Sigmoid colon (tissue), 7 donors: ENCODE results near the gene SMG7. TPM values are rescaled to one million over a fixed set of nuclear protein-coding genes. Genes with fewer than 3 reads are reported as not detected.
A peak's percentile ranks its signal among the peaks of the same experiment; 100 is the strongest.

ENCODE experiments used
- DNase-seq: peaks from one replicate; pipeline ENCODE4 v3.0.0-alpha.2; 2019
- H3K27ac ChIP-seq, 4 donors: fragments of 200-600 bp; sonication (generic); one replicate each; pipeline ENCODE4 v1.5.1; 2016 to 2019; ENCODE audit warnings: mild to moderate bottlenecking in 1 of 4
- H3K27me3 ChIP-seq, 3 donors: fragments of 200-600 bp; sonication (generic); one replicate each; pipeline ENCODE4 v1.5.1; 2019; ENCODE audit warnings: mild to moderate bottlenecking in 1 of 3
- H3K36me3 ChIP-seq, 4 donors: fragments of 200-600 bp; sonication (generic); one replicate each; pipeline ENCODE4 v1.5.1; 2016 to 2019
- H3K4me1 ChIP-seq, 4 donors: fragments of 200-600 bp; sonication (generic); one replicate each; pipeline ENCODE4 v1.5.1; 2017 to 2019
- H3K4me3 ChIP-seq, 4 donors: fragments of 200-600 bp; sonication (generic); one replicate each; pipeline ENCODE4 v1.5.1; 2017 to 2019; ENCODE audit warnings: mild to moderate bottlenecking in 2 of 4, moderate library complexity in 1 of 4
- H3K9me3 ChIP-seq, 4 donors: fragments of 200-600 bp in 3 of 4; sonication (generic) in 3 of 4; one replicate each; pipeline versions ENCODE4 v1.5.1 to v1.6.1; 2013 to 2019
- CTCF ChIP-seq, 4 experiments: fragments of 450-650 bp in 3 of 4; fragments of 200-600 bp in 1 of 4; IDR thresholded peaks; one replicate each; pipeline ENCODE4 v1.5.1; 2016 to 2019; ENCODE audit warnings: antibody characterized with exemption in 4 of 4, mild to moderate bottlenecking in 3 of 4, moderate library complexity in 2 of 4
- EP300 ChIP-seq, 4 donors: sonication (generic); formaldehyde crosslinking; IDR thresholded peaks; one replicate each; pipeline ENCODE4 v1.6.1; 2017; ENCODE audit warnings: antibody characterized with exemption in 4 of 4
- POLR2A ChIP-seq, 2 donors: fragments of 450-650 bp; IDR thresholded peaks; one replicate each; pipeline ENCODE4 v1.6.1; 2016; ENCODE audit warnings: antibody characterized with exemption in 2 of 2, mild to moderate bottlenecking in 2 of 2, moderate library complexity in 2 of 2
- POLR2AphosphoS5 ChIP-seq, 4 donors: sonication (generic); formaldehyde crosslinking; IDR thresholded peaks; one replicate each; pipeline ENCODE4 v1.6.1; 2017; ENCODE audit warnings: antibody characterized with exemption in 4 of 4
- WGBS, 2 donors: extraction: QIAGEN DNeasy Blood & Tissue Kit; methylation state at CpG; one replicate each; pipeline ENCODE4 v1.1.7; 2013; 5-methylcytosine and 5-hydroxymethylcytosine counted together
- intact Hi-C: fragments of 100-400 bp; cut with DNase I; formaldehyde crosslinking; loops from one replicate; pipeline ENCODE4 v1.15.1; 2023
- polyA plus RNA-seq, 3 donors: library from polyadenylated mRNA; stranded (reverse); fragments of 200-250 nt; gene quantifications; one replicate each; pipeline ENCODE4 v1.2.3, GENCODE V29; 2013
- total RNA-seq, 4 donors: library from RNA; depleted of rRNA; stranded (reverse); fragments of >200 nt; gene quantifications; one replicate each; pipeline ENCODE4 v1.1.0, GENCODE V29; 2016
- donor health status: healthy with polysubstance abuse.
- donor health status: Bipolar disorder and iron deficiency.
- donor health status: healthy.

The SMG7 gene
- total and polyA plus RNA-seq, 7 donors = 16.8 to 46.5 (median 31.9) TPM

GRCh38 chr1:183522104-183522503, 49.8 kb downstream of the SMG7 start:
- Histone ChIP-seq H3K9me3 (no peaks in the 10 kb centered on the region), H3K27ac (no peak overlapping the region), H3K4me1 (no peaks in the 10 kb centered on the region), H3K27me3 (no peaks in the 10 kb centered on the region), H3K4me3 (no peak overlapping the region), H3K36me3 (peaks cover 0 to 48% (median 11%) of the 10 kb centered on the region in 4 donors)
- intact Hi-C loops = no loop called here
- 27 to 72% methylated on average over 1 of the region's 1 CpG for WGBS, 2 donors
- DNase-seq = no peak
- TF ChIP-seq POLR2AphosphoS5 (IDR thresholded peaks at IDR 0.05) (no peak), CTCF (IDR thresholded peaks at IDR 0.05) (no peak), EP300 (IDR thresholded peaks at IDR 0.05) (no peak), POLR2A (IDR thresholded peaks at IDR 0.05) (no peak)

GRCh38 chr1:183528577-183528976, 56.3 kb downstream of the SMG7 start:
- Histone ChIP-seq H3K27me3 (no peaks in the 10 kb centered on the region), H3K36me3 (peaks cover 0 to 56% (median 17%) of the 10 kb centered on the region in 4 donors), H3K4me3 (no peak overlapping the region), H3K27ac (no peak overlapping the region), H3K9me3 (no peaks in the 10 kb centered on the region), H3K4me1 (no peaks in the 10 kb centered on the region)
- TF ChIP-seq POLR2A (IDR thresholded peaks at IDR 0.05) (no peak), CTCF (IDR thresholded peaks at IDR 0.05) (no peak), EP300 (IDR thresholded peaks at IDR 0.05) (no peak), POLR2AphosphoS5 (IDR thresholded peaks at IDR 0.05) (no peak)
- DNase-seq = no peak
- WGBS, 2 donors = 93 to 95% methylated on average over 3 of the region's 3 CpGs
- intact Hi-C loops = no loop called here

DNA sequence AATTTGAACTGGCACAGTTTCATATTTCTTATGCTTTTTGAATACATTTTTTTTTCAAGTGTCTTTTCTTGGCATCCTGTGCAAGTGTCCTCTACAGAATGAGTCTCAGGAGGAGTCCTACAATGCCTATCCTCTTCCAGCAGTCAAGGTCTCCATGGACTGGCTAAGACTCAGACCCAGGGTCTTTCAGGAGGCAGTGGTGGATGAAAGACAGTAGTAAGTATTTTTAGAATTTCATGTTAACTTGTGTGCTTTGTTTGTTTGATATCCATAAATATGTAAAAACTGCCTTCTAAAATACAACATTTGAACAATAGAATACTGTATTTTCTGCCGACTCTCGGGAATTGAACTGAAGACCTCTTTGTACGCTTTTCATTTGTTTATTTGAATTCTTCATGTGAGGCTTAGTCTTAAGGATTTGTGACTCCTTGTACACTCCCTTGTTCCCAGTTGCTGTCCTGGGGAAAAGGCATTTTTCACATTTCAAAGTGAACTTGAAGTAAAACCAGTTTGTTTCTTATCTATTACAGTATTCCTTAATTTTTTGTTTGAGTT, 61.4 kb downstream of the SMG7 start:
- Histone ChIP-seq H3K4me1 (no peaks in the 10 kb centered on the region), H3K36me3 (peaks cover 6 to 81% (median 25%) of the 10 kb centered on the region in 4 donors), H3K27me3 (no peaks in the 10 kb centered on the region), H3K27ac (no peak overlapping the region), H3K9me3 (no peaks in the 10 kb centered on the region), H3K4me3 (no peak overlapping the region)
- WGBS, 2 donors = 91 to 93% methylated on average over 3 of the region's 3 CpGs
- intact Hi-C loops = no loop called here
- no peak for DNase-seq
- TF ChIP-seq EP300 (IDR thresholded peaks at IDR 0.05) = no peak
- no peak for TF ChIP-seq POLR2A (IDR thresholded peaks at IDR 0.05)

GRCh38 chr1:183537405-183537804, 65.1 kb downstream of the SMG7 start:
- H3K4me3 ChIP-seq = no peak overlapping the region
- WGBS, 2 donors = 94 to 97% methylated on average over 4 of the region's 4 CpGs
- no peaks in the 10 kb centered on the region for H3K27me3 ChIP-seq
- TF ChIP-seq POLR2A (IDR thresholded peaks at IDR 0.05) = no peak
- TF ChIP-seq CTCF (IDR thresholded peaks at IDR 0.05) = no peak
- intact Hi-C loops = no loop called here
- H3K27ac ChIP-seq = no peak overlapping the region
- H3K4me1 ChIP-seq = no peaks in the 10 kb centered on the region
- H3K36me3 ChIP-seq = peaks cover 14 to 95% (median 47%) of the 10 kb centered on the region in 4 donors
- DNase-seq = no peak
- H3K9me3 ChIP-seq = no peaks in the 10 kb centered on the region

DNA sequence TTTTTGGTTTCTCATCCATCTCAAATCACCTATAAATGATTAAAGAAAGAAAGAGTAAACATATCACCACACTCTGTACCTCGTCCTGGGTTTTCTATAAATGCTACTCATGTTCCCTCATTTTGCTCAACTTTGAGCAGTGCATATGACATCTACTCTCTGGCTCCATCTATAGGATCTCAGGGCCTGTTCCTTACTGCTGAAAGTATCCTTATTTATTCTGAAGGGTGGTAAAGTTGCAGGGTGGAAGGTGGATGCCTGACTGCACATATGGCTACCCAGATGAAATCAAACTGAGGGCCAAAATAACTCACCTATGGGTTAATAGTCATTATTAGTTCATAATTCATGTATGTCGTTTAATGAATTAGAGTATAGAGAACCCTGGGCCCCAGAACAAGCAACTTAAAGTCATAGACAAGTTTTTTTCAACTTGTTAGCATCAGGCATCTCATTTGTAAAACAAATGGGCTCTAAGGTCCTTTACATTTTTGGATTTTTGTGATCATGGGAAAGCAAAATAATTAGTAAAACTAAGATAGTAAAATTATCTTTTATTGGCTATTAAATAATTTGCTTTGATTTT, 71.4 kb downstream of the SMG7 start:
- intact Hi-C loops = loop anchor here (1.0 to 10.0 kb wide), 4 partner anchors 73 to 581 kb away; no protein-coding TSS in a partner anchor
- no peak for TF ChIP-seq POLR2AphosphoS5 (IDR thresholded peaks at IDR 0.05)
- TF ChIP-seq CTCF (IDR thresholded peaks at IDR 0.05) = peak; percentile 20 to 68 (median 59)
- TF ChIP-seq POLR2A (IDR thresholded peaks at IDR 0.05) = no peak
- Histone ChIP-seq H3K4me3 (no peak overlapping the region), H3K9me3 (no peaks in the 10 kb centered on the region), H3K27ac (no peak overlapping the region), H3K4me1 (peaks cover 0 to 8% (median 3%) of the 10 kb centered on the region in 4 donors), H3K27me3 (no peaks in the 10 kb centered on the region), H3K36me3 (peaks cover 21 to 87% (median 48%) of the 10 kb centered on the region in 4 donors)
- DNase-seq = no peak
- WGBS, 2 donors = 21 to 49% methylated on average over 2 of the region's 2 CpGs
